HepG2 (cell line): Measurements from ENCODE around the gene HTRA2. TPM values are rescaled to one million over a fixed set of nuclear protein-coding genes. Genes with fewer than 3 reads are reported as not detected.

Experiments used
- ATAC-seq: fragments of 200-7000 bp; cut with Tn5 transposase; 3 replicates; pipeline ENCODE4 v1.9.1; 2020; ENCODE audit warnings: mild to moderate bottlenecking, moderate library complexity
- BruUV-seq: library from RNA; stranded (reverse); fragments of 400-500 nt; replicated peaks from 2 replicates; lab custom pipeline; 2021; lab: Mats Ljungman, UMichigan
- CTCF ChIA-PET: fragments of 300-600 bp; formaldehyde crosslinking; extraction: SDS; loops from one replicate; lab custom pipeline; 2021; ENCODE audit warnings: low total read pairs, inconsistent platforms, low intra/inter-chr PET ratio; lab: Yijun Ruan, JAX
- POLR2A ChIA-PET: fragments of 350-600 bp; sonication (Branson Sonifier 250); formaldehyde crosslinking; loops from one replicate; lab custom pipeline; 2020; ENCODE audit warnings: antibody characterized with exemption, inconsistent platforms; lab: Yijun Ruan, JAX
- DNase-seq: peaks from one replicate; pipeline ENCODE4 v3.0.0-alpha.2; 2015; ENCODE audit warnings: low spot score
- FAIRE-seq: peaks from 3 replicates; lab custom pipeline; 2011; peaks lifted over from hg19 to GRCh38; lab: Jason Lieb, UNC
- H2AFZ ChIP-seq: one replicate; pipeline ENCODE4 v1.6.1; 2011; ENCODE audit warnings: low read length, inconsistent platforms
- H3K27ac ChIP-seq: fragments of 300-600 bp; 3 replicates; pipeline ENCODE4 v1.8.0; 2011; ENCODE audit warnings: mixed run types, mild to moderate bottlenecking, mixed read lengths, low read length, inconsistent platforms; ENCODE audit not compliant: insufficient read depth; ENCODE audit errors: extremely low read length
- H3K27me3 ChIP-seq, 2 experiments: fragments of 200-600 bp in 1 of 2; 2 replicates in 1 of 2; 3 replicates in 1 of 2; pipeline versions ENCODE4 v1.6.0 to v1.8.0; 2011; ENCODE audit warnings: low read length in 2 of 2, mild to moderate bottlenecking in 2 of 2, moderate library complexity in 2 of 2, inconsistent platforms in 1 of 2; ENCODE audit not compliant: insufficient read depth in 2 of 2, control insufficient read depth in 1 of 2
- H3K36me3 ChIP-seq, 2 experiments: fragments of 200-600 bp in 1 of 2; replicated peaks in 1 of 2; 2 replicates in 1 of 2; 3 replicates in 1 of 2; pipeline versions ENCODE4 v1.5.1 to v1.8.0; 2011; ENCODE audit warnings: low read length in 2 of 2, inconsistent platforms in 1 of 2; ENCODE audit not compliant: insufficient read depth in 2 of 2, control insufficient read depth in 1 of 2
- H3K4me1 ChIP-seq: 2 replicates; pipeline ENCODE4 v1.5.1; 2012; ENCODE audit warnings: low read length, inconsistent platforms; ENCODE audit not compliant: insufficient read depth
- H3K4me2 ChIP-seq: 2 replicates; pipeline ENCODE4 v1.6.0; 2011; ENCODE audit warnings: low read depth, low read length, inconsistent platforms
- H3K4me3 ChIP-seq, 3 experiments: fragments of 200-600 bp in 1 of 3; sonication (generic), shearing (Covaris generic) in 1 of 3; replicated peaks in 1 of 3; 2 replicates each; pipeline ENCODE4 v1.5.1; 2011 to 2016; ENCODE audit warnings: low read length in 3 of 3, inconsistent platforms in 2 of 3, low read depth in 2 of 3, mild to moderate bottlenecking in 2 of 3, control low read depth in 1 of 3, mixed read lengths in 1 of 3; ENCODE audit not compliant: insufficient read depth in 1 of 3
- H3K79me2 ChIP-seq: one replicate; pipeline ENCODE4 v1.6.1; 2011; ENCODE audit warnings: low read length, inconsistent platforms; ENCODE audit not compliant: insufficient read depth
- H3K9ac ChIP-seq: 2 replicates; pipeline ENCODE4 v1.6.0; 2011; ENCODE audit warnings: mild to moderate bottlenecking, low read depth, low read length, inconsistent platforms; ENCODE audit not compliant: insufficient read depth
- H3K9me3 ChIP-seq: 2 replicates; pipeline ENCODE4 v1.5.1; 2012; ENCODE audit warnings: mild to moderate bottlenecking, low read length
- H4K20me1 ChIP-seq: 2 replicates; pipeline ENCODE4 v1.6.0; 2011; ENCODE audit warnings: inconsistent platforms, mild to moderate bottlenecking, low read length, moderate library complexity; ENCODE audit not compliant: insufficient read depth
- CEBPB ChIP-seq: IDR thresholded peaks from 2 replicates; pipeline ENCODE4 v1.6.1; 2011; ENCODE audit warnings: low read depth, low read length, improper control_type of control experiment, borderline replicate concordance
- EP300 ChIP-seq, 3 experiments: sonication (generic) in 1 of 3; formaldehyde crosslinking in 1 of 3; IDR thresholded peaks; 2 replicates each; pipeline versions ENCODE4 v1.5.1 to v1.6.1; 2011 to 2020; ENCODE audit warnings: low read depth in 2 of 3, low read length in 2 of 3, borderline replicate concordance in 1 of 3, improper control_type of control experiment in 1 of 3, mild to moderate bottlenecking in 1 of 3, missing genetic modification reagents in 1 of 3, moderate library complexity in 1 of 3
- FOXA3 ChIP-seq: IDR thresholded peaks from 2 replicates; pipeline ENCODE4 v1.6.1; 2016; ENCODE audit warnings: missing genetic modification reagents, missing compliant biosample characterization
- POLR2G ChIP-seq: fragments of 200-400 bp; formaldehyde crosslinking; IDR thresholded peaks from 2 replicates; pipeline ENCODE4 v1.6.1; 2018; ENCODE audit warnings: mild to moderate bottlenecking, low read depth, low read length, moderate library complexity
- WGBS: methylation state at CpG from one replicate; pipeline ENCODE4 v1.1.6; 2017; ENCODE audit warnings: low lambda C conversion rate; 5-methylcytosine and 5-hydroxymethylcytosine counted together
- in situ Hi-C: cut with HindIII; loops from 2 replicates; pipeline ENCODE4 v1.10.0; 2017; ENCODE audit warnings: low pct_unique_long_range_greater_than_20kb; ENCODE audit not compliant: extremely low pct_ligation_motif_present
- intact Hi-C: fragments of 100-400 bp; cut with micrococcal nuclease; formaldehyde crosslinking; loops from one replicate; pipeline ENCODE4 v1.10.0; 2022; ENCODE audit not compliant: unreplicated experiment
- polyA plus RNA-seq, 8 experiments: library from polyadenylated mRNA; depleted of rRNA in 3 of 8; stranded (reverse) in 7 of 8; unstranded in 1 of 8; fragments of >200 nt; fragmentation: Illumina TruSeq in 4 of 8; extraction: Trizol in 4 of 8; gene quantifications; 2 replicates each; pipeline versions ENCODE4 v1.2.1 to v1.2.3, GENCODE V29; 2011 to 2016; ENCODE audit warnings: low read depth in 4 of 8, missing spikeins in 1 of 8, mixed read lengths in 1 of 8; ENCODE audit not compliant: insufficient read depth in 1 of 8
- total RNA-seq, 5 experiments: library from RNA; depleted of rRNA; stranded (reverse); fragments of >200 nt; fragmentation: Illumina TruSeq; extraction: Trizol; gene quantifications; 2 replicates each; pipeline ENCODE4 v1.2.3, GENCODE V29; 2016; ENCODE audit warnings: low read depth in 1 of 5

Gene HTRA2
- total and polyA plus RNA-seq, 2 of the 13 experiments (the other 11 are each of a cell fraction or from before 2014, with no cell fraction given), result 47.7 to 50.3 TPM

DNA sequence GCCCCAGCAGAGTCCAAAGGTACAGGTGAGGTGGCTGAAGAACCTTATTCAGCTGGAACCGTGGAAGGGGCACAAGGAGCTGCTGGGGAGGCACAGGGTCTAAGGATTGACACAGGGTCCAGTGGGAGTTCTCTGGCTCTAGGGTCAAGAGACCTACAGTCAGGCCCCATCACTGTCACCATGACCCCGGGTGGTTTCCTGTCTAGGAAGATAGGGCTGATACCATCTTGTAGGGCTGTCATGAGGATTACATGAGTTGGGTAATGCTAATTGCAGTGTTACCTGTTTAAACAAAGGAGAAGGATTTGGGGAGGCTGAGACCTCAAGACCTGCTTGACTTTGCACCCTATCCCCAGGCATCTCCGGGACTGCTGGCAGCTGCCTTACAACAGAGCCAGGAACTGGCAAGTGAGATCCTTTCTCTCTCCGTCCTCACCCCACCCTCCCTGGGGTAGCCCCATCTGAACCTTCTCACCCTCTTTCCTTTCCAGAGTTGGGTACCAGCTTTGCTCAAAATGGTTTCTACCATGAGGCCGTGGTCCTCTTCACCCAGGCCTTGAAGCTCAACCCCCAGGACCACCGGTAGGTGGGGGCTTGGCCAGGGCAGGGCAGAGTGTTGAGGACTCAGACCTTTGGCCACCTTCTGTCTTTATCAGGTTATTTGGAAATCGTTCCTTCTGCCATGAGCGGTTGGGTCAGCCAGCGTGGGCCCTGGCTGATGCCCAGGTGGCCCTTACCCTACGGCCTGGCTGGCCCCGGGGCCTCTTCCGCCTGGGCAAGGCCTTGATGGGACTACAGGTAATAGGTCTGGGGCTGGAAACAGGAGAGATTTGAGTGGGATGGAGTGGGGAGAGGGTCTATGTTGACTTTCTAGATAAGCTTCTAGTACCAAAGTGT lies 37.8 kb upstream of the HTRA2 start:
- TF ChIP-seq EP300 (IDR thresholded peaks at IDR 0.05; ENCODE audit: low read depth in 2 of 2, low read length in 2 of 2) (peak in 1 of 2 experiments; percentile 61; a peak in 1 of 4 replicates), EP300 (CRISPR knock-in tag; IDR thresholded peaks at IDR 0.05; ENCODE audit: borderline replicate concordance) (no peak), FOXA3 (no peak)
- ATAC-seq, result no peak
- Histone ChIP-seq H2AFZ (no peak overlapping the region), H3K27me3 (no peaks in the 10 kb centered on the region), H3K9ac (no peak overlapping the region), H3K79me2 (no peaks in the 10 kb centered on the region), H3K4me2 (no peak overlapping the region), H3K4me1 (peaks cover 71% of the 10 kb centered on the region), H4K20me1 (no peaks in the 10 kb centered on the region), H3K9me3 (no peaks in the 10 kb centered on the region), H3K4me3 (no peak overlapping the region), H3K36me3 (peaks cover 35 to 48% of the 10 kb centered on the region in 2 experiments), H3K27ac (no peak overlapping the region)
- intact Hi-C loops (loop anchor here (10.0 kb wide), 1 partner anchor 1797 kb away; no protein-coding TSS in a partner anchor), in situ Hi-C loops (no loop called here)
- POLR2A ChIA-PET, result interaction anchor here (2.1 to 3.1 kb wide), 3 partner anchors 9 to 12 kb away, joined by 13 to 23 read pairs (median 13); partner anchors contain the start of genes CCDC142 and TTC31
- DNase-seq, result no peak
- CTCF ChIA-PET, result no interaction called here
- FAIRE-seq, result no peak
- BruUV-seq, result no TSS peak
- 91% methylated on average over 12 of the region's 12 CpGs for WGBS

DNA sequence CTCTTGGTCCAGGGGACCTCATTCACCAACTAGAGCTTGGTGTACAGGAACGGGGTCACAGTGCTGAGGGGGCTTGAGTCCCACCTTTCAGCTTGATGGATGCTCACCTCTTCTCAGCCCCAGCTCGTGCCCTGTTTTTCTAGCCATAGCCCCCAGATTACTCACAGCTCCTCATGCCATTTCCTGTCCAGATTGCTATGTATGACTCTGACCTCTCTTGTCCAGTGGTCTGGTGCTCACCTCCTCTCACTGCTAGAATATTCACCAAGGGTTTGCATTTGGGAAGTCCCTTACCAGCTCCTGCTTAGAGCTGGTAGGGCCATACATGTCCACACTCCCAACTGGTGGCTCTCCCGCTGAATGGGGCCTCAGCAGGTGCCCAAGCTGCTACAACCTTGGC lies 36.2 kb upstream of the HTRA2 start:
- WGBS, result 100% methylated on average over 3 of the region's 3 CpGs
- Histone ChIP-seq H2AFZ (no peak overlapping the region), H4K20me1 (no peaks in the 10 kb centered on the region), H3K9me3 (no peaks in the 10 kb centered on the region), H3K4me3 (no peak overlapping the region), H3K27ac (no peak overlapping the region), H3K36me3 (peaks cover 35 to 46% of the 10 kb centered on the region in 2 experiments), H3K4me1 (peaks cover 72% of the 10 kb centered on the region), H3K9ac (no peak overlapping the region), H3K27me3 (no peaks in the 10 kb centered on the region), H3K79me2 (peaks cover 2% of the 10 kb centered on the region), H3K4me2 (no peak overlapping the region)
- DNase-seq (no peak), ATAC-seq (no peak), FAIRE-seq (no peak)
- BruUV-seq, result TSS peak; percentile 3
- intact Hi-C loops, result loop anchor here (10.0 kb wide), 1 partner anchor 1799 kb away; no protein-coding TSS in a partner anchor
- CTCF ChIA-PET, result no interaction called here
- in situ Hi-C loops, result no loop called here
- POLR2A ChIA-PET, result interaction anchor here (0.9 to 3.1 kb wide), 6 partner anchors 8 to 35 kb away, joined by 3 to 23 read pairs (median 9); partner anchors contain the start of genes CCDC142, PCGF1, TTC31 and WBP1
- peak; percentile 20; the same call in 1 of the 2 replicates for TF ChIP-seq POLR2G
- no peak for TF ChIP-seq CEBPB
